PC-3 (cell line): Measurements from ENCODE around the gene NDUFS7. TPM values are rescaled to one million over a fixed set of nuclear protein-coding genes. Genes with fewer than 3 reads are reported as not detected.

Source experiments
- ATAC-seq: fragments of 200-7000 bp; cut with Tn5 transposase; 2 replicates; pipeline ENCODE4 v1.9.1; 2020; ENCODE audit warnings: mild to moderate bottlenecking, moderate library complexity
- BruUV-seq: library from RNA; stranded (reverse); fragments of 400-500 nt; replicated peaks from 2 replicates; lab custom pipeline; 2021; lab: Mats Ljungman, UMichigan
- CTCF ChIA-PET: fragments of 300-600 bp; sonication (Branson Sonifier 250); formaldehyde crosslinking; loops from one replicate; lab custom pipeline; 2022; ENCODE audit warnings: antibody characterized with exemption; lab: Charles Lee
- POLR2A ChIA-PET: fragments of 300-600 bp; sonication (Branson Sonifier 250); formaldehyde crosslinking; loops from one replicate; lab custom pipeline; 2022; ENCODE audit warnings: antibody characterized with exemption; ENCODE audit not compliant: unreplicated experiment; lab: Charles Lee
- DNase-seq: peaks from one replicate; pipeline ENCODE4 v3.0.0-alpha.2; 2015
- H2AFZ ChIP-seq: fragments of 300-600 bp; sonication (generic); 2 replicates; pipeline ENCODE4 v1.6.0; 2016; ENCODE audit warnings: antibody characterized with exemption, low read length
- H3F3A ChIP-seq: fragments of 300-600 bp; sonication (generic); one replicate; pipeline ENCODE4 v1.6.0; 2017; ENCODE audit warnings: antibody characterized with exemption, low read length, control low read depth, mild to moderate bottlenecking; ENCODE audit not compliant: unreplicated experiment
- H3K27ac ChIP-seq: fragments of 300-600 bp; sonication (generic); 2 replicates; pipeline ENCODE4 v1.5.1; 2016; ENCODE audit warnings: mild to moderate bottlenecking, low read length
- H3K27me3 ChIP-seq: fragments of 300-600 bp; sonication (generic); 2 replicates; pipeline ENCODE4 v1.6.1; 2016; ENCODE audit warnings: low read length, mixed read lengths
- H3K36me3 ChIP-seq: fragments of 300-600 bp; sonication (generic); 2 replicates; pipeline ENCODE4 v1.6.1; 2016; ENCODE audit warnings: low read depth, mixed run types, low read length, mixed read lengths
- H3K4me1 ChIP-seq: fragments of 300-600 bp; sonication (generic); 2 replicates; pipeline ENCODE4 v1.5.1; 2016; ENCODE audit warnings: low read length; ENCODE audit not compliant: insufficient read depth
- H3K4me2 ChIP-seq: fragments of 300-600 bp; sonication (generic); 2 replicates; pipeline ENCODE4 v1.6.0; 2016; ENCODE audit warnings: low read length
- H3K4me3 ChIP-seq: fragments of 300-600 bp; sonication (generic); 2 replicates; pipeline ENCODE4 v1.5.1; 2016; ENCODE audit warnings: mild to moderate bottlenecking, low read length, mixed read lengths
- H3K79me2 ChIP-seq: fragments of 300-600 bp; sonication (generic); 2 replicates; pipeline ENCODE4 v1.6.1; 2017; ENCODE audit warnings: low read length, mixed read lengths
- H3K9ac ChIP-seq: fragments of 300-600 bp; sonication (generic); 2 replicates; pipeline ENCODE4 v1.6.0; 2016; ENCODE audit warnings: mild to moderate bottlenecking, low read length
- H3K9me2 ChIP-seq: fragments of 300-600 bp; sonication (generic); replicated peaks from 2 replicates; pipeline ENCODE4 v1.6.1; 2016; ENCODE audit warnings: mixed run types, low read length, mixed read lengths
- H3K9me3 ChIP-seq: fragments of 300-600 bp; sonication (generic); 2 replicates; pipeline ENCODE4 v1.6.1; 2016; ENCODE audit warnings: low read length, mixed read lengths
- H4K20me1 ChIP-seq: fragments of 300-600 bp; sonication (generic); 2 replicates; pipeline ENCODE4 v1.6.1; 2016; ENCODE audit warnings: low read length, mixed read lengths
- CTCF ChIP-seq: fragments of 300-600 bp; sonication (generic); conservative IDR thresholded peaks from 2 replicates; pipeline ENCODE4 v1.5.1; 2017; ENCODE audit warnings: antibody characterized with exemption, low read depth, mild to moderate bottlenecking, low read length
- EZH2 ChIP-seq: fragments of 300-600 bp; sonication (generic); IDR thresholded peaks from one replicate; pipeline ENCODE4 v1.6.1; 2017; ENCODE audit warnings: antibody characterized with exemption, mild to moderate bottlenecking, low read length; ENCODE audit not compliant: unreplicated experiment
- EZH2phosphoT487 ChIP-seq: fragments of 300-600 bp; sonication (generic); IDR thresholded peaks from 2 replicates; pipeline ENCODE4 v1.6.1; 2018; ENCODE audit warnings: mild to moderate bottlenecking, antibody characterized with exemption, low read length, borderline replicate concordance
- intact Hi-C: fragments of 100-400 bp; cut with micrococcal nuclease; formaldehyde crosslinking; loops from 2 replicates; pipeline ENCODE4 v1.9.0; 2023
- total RNA-seq: library from RNA; depleted of rRNA; stranded (reverse); fragments of >200 nt; gene quantifications from 2 replicates; pipeline ENCODE4 v1.2.3, GENCODE V29; 2014

NDUFS7 gene
- total RNA-seq, 1 experiment from 2014 or later: 111 TPM

GRCh38 chr19:1385816-1386215 lies 2.1 kb downstream of the NDUFS7 start:
- no peak overlapping the region for H3K27ac ChIP-seq
- POLR2A ChIA-PET: no interaction called here
- no peak for ATAC-seq
- no peaks in the 10 kb centered on the region for H3K27me3 ChIP-seq
- no peaks in the 10 kb centered on the region for H3K9me3 ChIP-seq
- H3K9ac ChIP-seq: no peak overlapping the region
- no peaks in the 10 kb centered on the region for H3K9me2 ChIP-seq
- no peak for DNase-seq
- no peaks in the 10 kb centered on the region for H3F3A ChIP-seq
- no peak overlapping the region for H3K4me3 ChIP-seq
- H3K79me2 ChIP-seq: peaks cover 25% of the 10 kb centered on the region
- intact Hi-C loops: no loop called here
- no peaks in the 10 kb centered on the region for H4K20me1 ChIP-seq
- no peaks in the 10 kb centered on the region for H3K4me1 ChIP-seq
- no peak for TF ChIP-seq EZH2
- no peak for TF ChIP-seq CTCF
- CTCF ChIA-PET: no interaction called here
- no peak overlapping the region for H3K4me2 ChIP-seq
- BruUV-seq: no TSS peak
- no peak overlapping the region for H2AFZ ChIP-seq
- peaks cover 5% of the 10 kb centered on the region; the same call in 1 of the 2 replicates for H3K36me3 ChIP-seq

DNA sequence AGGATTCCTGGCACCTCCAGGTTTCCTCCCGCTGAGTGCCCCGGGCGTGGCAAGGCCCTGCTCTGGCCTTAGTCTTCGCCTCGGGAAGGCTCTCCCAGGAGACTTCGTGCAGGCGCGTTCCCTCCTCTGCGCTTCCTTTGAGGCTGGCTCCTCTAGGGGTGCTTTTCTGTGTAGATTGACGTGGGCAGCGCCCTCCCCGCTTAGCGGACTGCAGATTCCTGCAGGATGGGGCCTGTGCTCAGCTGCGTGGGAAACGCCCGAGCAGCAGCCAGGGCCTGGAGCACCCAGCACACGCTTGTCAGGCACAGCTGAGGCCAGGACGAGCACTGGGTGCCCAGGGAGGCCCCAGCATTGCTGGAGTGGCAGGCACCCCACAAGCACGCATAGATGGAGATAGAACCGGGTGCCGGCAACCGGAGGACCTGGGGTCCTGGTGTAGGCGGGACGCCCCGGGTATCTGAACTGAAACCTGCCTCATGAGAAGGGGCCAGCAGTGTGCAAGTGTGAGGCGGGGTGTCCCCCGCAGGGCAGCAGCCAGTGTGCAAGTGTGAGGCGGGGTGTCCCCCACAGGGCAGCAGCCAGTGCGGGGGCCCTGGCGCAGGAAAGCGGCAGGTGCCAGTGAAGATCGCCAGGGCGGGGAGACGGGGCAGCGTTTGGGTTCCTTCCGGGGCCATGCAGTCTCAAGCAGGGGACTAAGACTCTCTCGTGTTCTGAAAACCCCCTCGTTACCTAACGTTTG lies 3.4 kb downstream of the NDUFS7 start:
- H3K4me3 ChIP-seq: no peak overlapping the region
- no peaks in the 10 kb centered on the region for H3K9me2 ChIP-seq
- ChIA-PET POLR2A (no interaction called here), CTCF (no interaction called here)
- TF ChIP-seq EZH2phosphoT487: no peak
- no peak for TF ChIP-seq EZH2
- no peak for TF ChIP-seq CTCF
- no TSS peak for BruUV-seq
- no peak overlapping the region for H3K9ac ChIP-seq
- H3F3A ChIP-seq: no peaks in the 10 kb centered on the region
- H3K4me1 ChIP-seq: no peaks in the 10 kb centered on the region
- H3K9me3 ChIP-seq: no peaks in the 10 kb centered on the region
- ATAC-seq: no peak
- no peak overlapping the region for H3K27ac ChIP-seq
- H3K27me3 ChIP-seq: no peaks in the 10 kb centered on the region
- H3K79me2 ChIP-seq: peaks cover 25% of the 10 kb centered on the region
- H3K4me2 ChIP-seq: no peak overlapping the region
- DNase-seq: no peak
- H2AFZ ChIP-seq: no peak overlapping the region
- no peaks in the 10 kb centered on the region for H4K20me1 ChIP-seq
- H3K36me3 ChIP-seq: peaks cover 5% of the 10 kb centered on the region; the same call in 1 of the 2 replicates
- intact Hi-C loops: no loop called here
